ENCODE data around the gene EXOC3L1. TPM values are rescaled to one million over a fixed set of nuclear protein-coding genes. Genes with fewer than 3 reads are reported as not detected.
A peak's percentile ranks its signal among the peaks of the same experiment; 100 is the strongest.

The EXOC3L1 gene
- total RNA-seq, 1 experiment from 2014 or later = 0.30 TPM

GRCh38 chr16:67169011-67169451, 20.9 kb downstream of the EXOC3L1 start:
- ChIA-PET CTCF (interaction anchor here (0.7 to 5.6 kb wide), 5 partner anchors 9 to 225 kb away, joined by 3 to 52 read pairs (median 4); partner anchors contain the start of genes FBXL8 and TRADD), POLR2A (interaction anchor here (1.9 to 2.1 kb wide), 2 partner anchors 9 to 29 kb away, joined by 9 to 17 read pairs; partner anchors contain the start of genes FBXL8 and TRADD), RAD21 (ENCODE audit: low non-redundant PET in 1 of 2, low total read pairs in 2 of 2, uncharacterized antibody in 2 of 2, unreplicated experiment in 2 of 2) (no interaction called here)
- no peak for DNase-seq (ENCODE audit: low read depth, low spot score)
- TF ChIP-seq YY1 (IDR thresholded peaks at IDR 0.05; ENCODE audit: extremely low read depth, insufficient replicate concordance, low read depth, low read length) = no peak
- TF ChIP-seq MAX (IDR thresholded peaks at IDR 0.05) = no peak
- no peak for TF ChIP-seq TCF7L2 (IDR thresholded peaks at IDR 0.05; ENCODE audit: borderline replicate concordance, extremely low read depth, insufficient read depth, insufficient read length)
- TF ChIP-seq POLR2AphosphoS5 (IDR thresholded peaks at IDR 0.05; ENCODE audit: low read depth, low read length) = no peak
- TF ChIP-seq EZH2 (IDR thresholded peaks at IDR 0.05) = no peak
- TF ChIP-seq POLR2A (IDR thresholded peaks at IDR 0.05; ENCODE audit: borderline replicate concordance, extremely low read depth, insufficient read depth, insufficient read length) = no peak
- no peak for TF ChIP-seq CTCF (IDR thresholded peaks at IDR 0.05 in 2 of 3, conservative IDR thresholded peaks at IDR 0.05 in 1 of 3; ENCODE audit: borderline replicate concordance in 1 of 3, insufficient read depth in 1 of 3, low read depth in 2 of 3, low read length in 2 of 3)
- no peak for ATAC-seq
- H3K9me3 ChIP-seq (ENCODE audit: control insufficient read depth in 1 of 2, insufficient read depth in 1 of 2, low read depth in 1 of 2, low read length in 2 of 2) = no peaks in the 10 kb centered on the region
- BruUV-seq (replicated peaks) = no TSS peak
- no peaks in the 10 kb centered on the region for H3K9me2 ChIP-seq (ENCODE audit: insufficient read depth)
- H3K27me3 ChIP-seq (ENCODE audit: insufficient read depth, low read length) = no peaks in the 10 kb centered on the region
- intact Hi-C loops (cut with micrococcal nuclease) = no loop called here
- no peaks in the 10 kb centered on the region for H4K20me1 ChIP-seq (ENCODE audit: insufficient read depth)
- peak overlapping the region; percentile 81; the same call in 1 of the 2 replicates for H3K27ac ChIP-seq (ENCODE audit: low read depth, low read length)
- peaks cover 37 to 59% of the 10 kb centered on the region in 2 experiments for H3K4me1 ChIP-seq (ENCODE audit: control insufficient read depth in 1 of 2, insufficient read depth in 2 of 2, low read length in 2 of 2)
- H3K4me2 ChIP-seq (ENCODE audit: low read length) = peak overlapping the region; percentile 100
- H3K36me3 ChIP-seq (ENCODE audit: control insufficient read depth in 1 of 2, insufficient read depth in 2 of 2, low read length in 2 of 2) = no peaks in the 10 kb centered on the region
- H3K4me3 ChIP-seq (replicated peaks in 1 of 2; ENCODE audit: low read depth in 1 of 2, low read length in 2 of 2) = peak overlapping the region in 1 of 2 experiments; percentile 75; a peak in 1 of 4 replicates
- H3K79me2 ChIP-seq (ENCODE audit: insufficient read depth, low read length) = peaks cover 8% of the 10 kb centered on the region; the same call in 1 of the 2 replicates
- H2AFZ ChIP-seq (ENCODE audit: low read depth, low read length, poor library complexity, severe bottlenecking) = no peak overlapping the region
- no peak overlapping the region for H3K9ac ChIP-seq (ENCODE audit: low read length)

All from HCT116 (cell line).